ENCODE measurements around the gene COA3. TPM values are rescaled to one million over a fixed set of nuclear protein-coding genes. Genes with fewer than 3 reads are reported as not detected.

Gene COA3
- total and polyA plus RNA-seq, 2 donors (not counting 1 experiment from before 2014, with no cell fraction given), result 53.5 to 80.3 TPM

- peaks cover 2% of the 10 kb centered on the region for H3K4me1 ChIP-seq (ENCODE audit: control insufficient read depth, extremely low read depth, insufficient read depth, low read length)
- no peak for DNase-seq (ENCODE audit: low read depth in 2 of 2)
- peaks cover 12% of the 10 kb centered on the region for H3K79me2 ChIP-seq (ENCODE audit: control insufficient read depth, insufficient read depth, low read length)
- no peak overlapping the region for H3K4me2 ChIP-seq (ENCODE audit: extremely low read depth, insufficient read depth, low read length)
- H4K20me1 ChIP-seq (ENCODE audit: control insufficient read depth, extremely low read depth, insufficient read depth, low read length), result no peaks in the 10 kb centered on the region
- H3K36me3 ChIP-seq (ENCODE audit: control insufficient read depth, insufficient read depth, low read length), result no peaks in the 10 kb centered on the region
- H3K9ac ChIP-seq (ENCODE audit: insufficient read depth, low read length), result no peak overlapping the region
- TF ChIP-seq EZH2 (IDR thresholded peaks at IDR 0.05; ENCODE audit: low read length, missing control alignments), result no peak
- TF ChIP-seq, protein P1, sequence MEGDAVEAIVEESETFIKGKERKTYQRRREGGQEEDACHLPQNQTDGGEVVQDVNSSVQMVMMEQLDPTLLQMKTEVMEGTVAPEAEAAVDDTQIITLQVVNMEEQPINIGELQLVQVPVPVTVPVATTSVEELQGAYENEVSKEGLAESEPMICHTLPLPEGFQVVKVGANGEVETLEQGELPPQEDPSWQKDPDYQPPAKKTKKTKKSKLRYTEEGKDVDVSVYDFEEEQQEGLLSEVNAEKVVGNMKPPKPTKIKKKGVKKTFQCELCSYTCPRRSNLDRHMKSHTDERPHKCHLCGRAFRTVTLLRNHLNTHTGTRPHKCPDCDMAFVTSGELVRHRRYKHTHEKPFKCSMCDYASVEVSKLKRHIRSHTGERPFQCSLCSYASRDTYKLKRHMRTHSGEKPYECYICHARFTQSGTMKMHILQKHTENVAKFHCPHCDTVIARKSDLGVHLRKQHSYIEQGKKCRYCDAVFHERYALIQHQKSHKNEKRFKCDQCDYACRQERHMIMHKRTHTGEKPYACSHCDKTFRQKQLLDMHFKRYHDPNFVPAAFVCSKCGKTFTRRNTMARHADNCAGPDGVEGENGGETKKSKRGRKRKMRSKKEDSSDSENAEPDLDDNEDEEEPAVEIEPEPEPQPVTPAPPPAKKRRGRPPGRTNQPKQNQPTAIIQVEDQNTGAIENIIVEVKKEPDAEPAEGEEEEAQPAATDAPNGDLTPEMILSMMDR (conservative IDR thresholded peaks at IDR 0.05 in 1 of 2, IDR thresholded peaks at IDR 0.05 in 1 of 2; ENCODE audit: low read depth in 1 of 2, low read length in 2 of 2), result no peak
- no peaks in the 10 kb centered on the region for H3K9me3 ChIP-seq (ENCODE audit: control insufficient read depth, insufficient read depth, low read depth, low read length)
- no peak overlapping the region for H3K27ac ChIP-seq (ENCODE audit: insufficient read depth, low read length)
- H3K4me3 ChIP-seq (replicated peaks in 1 of 4; ENCODE audit: control extremely low read depth in 1 of 4, insufficient read depth in 1 of 4, low read depth in 3 of 4, low read length in 4 of 4), result no peak overlapping the region
- no peaks in the 10 kb centered on the region for H3K27me3 ChIP-seq (ENCODE audit: control insufficient read depth, insufficient read depth, low read length)
- no peak overlapping the region for H2AFZ ChIP-seq (ENCODE audit: low read length)
Observed at GRCh38 chr17:42827472-42827871, 29.0 kb upstream of the COA3 start.

DNA sequence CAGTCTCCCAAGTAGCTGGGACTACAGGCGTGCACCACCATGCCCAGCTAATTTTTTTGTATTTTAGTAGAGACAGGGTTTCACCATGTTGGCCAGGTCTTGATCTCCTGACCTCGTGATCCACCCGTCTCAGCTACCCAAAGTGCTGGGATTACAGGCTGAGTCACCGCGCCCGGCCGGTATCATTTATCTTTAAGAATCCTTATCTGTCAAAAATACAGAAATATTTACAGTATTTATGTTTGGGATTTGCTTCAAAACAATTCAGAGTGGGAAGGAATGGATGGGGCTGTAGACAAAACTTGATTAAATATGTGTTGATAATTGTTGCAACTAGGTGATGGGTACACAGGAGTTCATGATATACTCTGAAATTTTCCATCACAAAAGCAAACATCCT lies 22.7 kb upstream of the COA3 start:
- Histone ChIP-seq H3K4me3 (replicated peaks in 1 of 4; ENCODE audit: control extremely low read depth in 1 of 4, insufficient read depth in 1 of 4, low read depth in 3 of 4, low read length in 4 of 4) (no peak overlapping the region), H3K9me3 (ENCODE audit: control insufficient read depth, insufficient read depth, low read depth, low read length) (no peaks in the 10 kb centered on the region), H3K4me1 (ENCODE audit: control insufficient read depth, extremely low read depth, insufficient read depth, low read length) (peaks cover 2% of the 10 kb centered on the region), H3K36me3 (ENCODE audit: control insufficient read depth, insufficient read depth, low read length) (peaks cover 12% of the 10 kb centered on the region), H3K9ac (ENCODE audit: insufficient read depth, low read length) (no peak overlapping the region), H3K4me2 (ENCODE audit: extremely low read depth, insufficient read depth, low read length) (no peak overlapping the region), H3K79me2 (ENCODE audit: control insufficient read depth, insufficient read depth, low read length) (peaks cover 15% of the 10 kb centered on the region), H3K27ac (ENCODE audit: insufficient read depth, low read length) (no peak overlapping the region), H3K27me3 (ENCODE audit: control insufficient read depth, insufficient read depth, low read length) (no peaks in the 10 kb centered on the region), H2AFZ (ENCODE audit: low read length) (no peak overlapping the region), H4K20me1 (ENCODE audit: control insufficient read depth, extremely low read depth, insufficient read depth, low read length) (no peaks in the 10 kb centered on the region)
- no peak for DNase-seq (ENCODE audit: low read depth in 2 of 2)
- TF ChIP-seq, protein P1 (conservative IDR thresholded peaks at IDR 0.05 in 1 of 2, IDR thresholded peaks at IDR 0.05 in 1 of 2; ENCODE audit: low read depth in 1 of 2, low read length in 2 of 2), result no peak
- TF ChIP-seq EZH2 (IDR thresholded peaks at IDR 0.05; ENCODE audit: low read length, missing control alignments), result no peak

- H3K4me3 ChIP-seq (replicated peaks in 1 of 4; ENCODE audit: control extremely low read depth in 1 of 4, insufficient read depth in 1 of 4, low read depth in 3 of 4, low read length in 4 of 4), result no peak overlapping the region
- no peak overlapping the region for H3K9ac ChIP-seq (ENCODE audit: insufficient read depth, low read length)
- no peak overlapping the region for H2AFZ ChIP-seq (ENCODE audit: low read length)
- no peaks in the 10 kb centered on the region for H4K20me1 ChIP-seq (ENCODE audit: control insufficient read depth, extremely low read depth, insufficient read depth, low read length)
- no peak overlapping the region for H3K4me2 ChIP-seq (ENCODE audit: extremely low read depth, insufficient read depth, low read length)
- peaks cover 15% of the 10 kb centered on the region for H3K79me2 ChIP-seq (ENCODE audit: control insufficient read depth, insufficient read depth, low read length)
- H3K27ac ChIP-seq (ENCODE audit: insufficient read depth, low read length), result no peak overlapping the region
- no peaks in the 10 kb centered on the region for H3K27me3 ChIP-seq (ENCODE audit: control insufficient read depth, insufficient read depth, low read length)
- DNase-seq (ENCODE audit: low read depth in 2 of 2), result peak; percentile 46 to 55
- H3K4me1 ChIP-seq (ENCODE audit: control insufficient read depth, extremely low read depth, insufficient read depth, low read length), result peaks cover 2% of the 10 kb centered on the region
- H3K36me3 ChIP-seq (ENCODE audit: control insufficient read depth, insufficient read depth, low read length), result peaks cover 16% of the 10 kb centered on the region
- no peak for TF ChIP-seq EZH2 (IDR thresholded peaks at IDR 0.05; ENCODE audit: low read length, missing control alignments)
- TF ChIP-seq, protein P1 (conservative IDR thresholded peaks at IDR 0.05 in 1 of 2, IDR thresholded peaks at IDR 0.05 in 1 of 2; ENCODE audit: low read depth in 1 of 2, low read length in 2 of 2), result peak; percentile 53 to 79
- H3K9me3 ChIP-seq (ENCODE audit: control insufficient read depth, insufficient read depth, low read depth, low read length), result no peaks in the 10 kb centered on the region
Observed at GRCh38 chr17:42819939-42820535, 21.5 kb upstream of the COA3 start.
